Activated CD8-positive, alpha-beta T cell treated with anti-CD3 and anti-CD28 coated beads for 36 hours (primary cell): ENCODE measurements around the gene OCA2. TPM values are rescaled to one million over a fixed set of nuclear protein-coding genes. Genes with fewer than 3 reads are reported as not detected.

Experiments
- ATAC-seq: fragments of 200-7000 bp; cut with Tn5 transposase; one replicate; pipeline ENCODE4 v1.10.0; 2021; ENCODE audit warnings: mild to moderate bottlenecking, moderate library complexity
- CTCF ChIA-PET: fragments of 350-600 bp; sonication (Branson Sonifier 250); formaldehyde crosslinking; loops from one replicate; lab custom pipeline; 2021; ENCODE audit warnings: antibody characterized with exemption; lab: Charles Lee
- POLR2A ChIA-PET: fragments of 350-600 bp; sonication (Branson Sonifier 250); formaldehyde crosslinking; loops from one replicate; lab custom pipeline; 2021; ENCODE audit warnings: antibody characterized with exemption; lab: Charles Lee
- DNase-seq: peaks from one replicate; pipeline ENCODE4 v3.0.0-alpha.2; 2020
- H3K27ac Mint-ChIP-seq: one replicate; pipeline ENCODE4 v1.8.0; 2021; ENCODE audit warnings: mild to moderate bottlenecking, mixed read lengths
- H3K27me3 Mint-ChIP-seq: one replicate; pipeline ENCODE4 v1.8.0; 2021; ENCODE audit warnings: mixed read lengths
- H3K36me3 Mint-ChIP-seq: one replicate; pipeline ENCODE4 v1.8.0; 2021; ENCODE audit warnings: low read depth, mixed read lengths
- H3K4me1 Mint-ChIP-seq: one replicate; pipeline ENCODE4 v1.8.0; 2021; ENCODE audit warnings: low read depth, mixed read lengths
- H3K4me3 Mint-ChIP-seq: one replicate; pipeline ENCODE4 v1.8.0; 2021; ENCODE audit warnings: mild to moderate bottlenecking, moderate library complexity, mixed read lengths
- H3K9me3 Mint-ChIP-seq: one replicate; pipeline ENCODE4 v1.8.0; 2021; ENCODE audit warnings: mixed read lengths
- CTCF ChIP-seq: fragments of 200-600 bp; IDR thresholded peaks from one replicate; pipeline ENCODE4 v1.8.0; 2022; ENCODE audit warnings: antibody characterized with exemption, mild to moderate bottlenecking
- intact Hi-C: fragments of 100-400 bp; cut with micrococcal nuclease; formaldehyde crosslinking; loops from one replicate; pipeline ENCODE4 v1.10.0; 2022
- total RNA-seq, 2 experiments: library from RNA; stranded (reverse); gene quantifications; one replicate each; pipeline ENCODE4 v1.2.3, GENCODE V29; 2021

OCA2 gene
- total RNA-seq, 2 experiments from 2014 or later = not detected

- intact Hi-C loops = no loop called here
- CTCF ChIA-PET = no interaction called here
- ATAC-seq = no peak
- no peak overlapping the region for H3K27ac Mint-ChIP-seq
- no peaks in the 10 kb centered on the region for H3K36me3 Mint-ChIP-seq
- no peak overlapping the region for H3K4me3 Mint-ChIP-seq
- H3K27me3 Mint-ChIP-seq = no peaks in the 10 kb centered on the region
- no peak for DNase-seq
- H3K9me3 Mint-ChIP-seq = no peaks in the 10 kb centered on the region
- TF ChIP-seq CTCF = no peak
- POLR2A ChIA-PET = no interaction called here
- H3K4me1 Mint-ChIP-seq = no peaks in the 10 kb centered on the region
These were observed 72.9 kb downstream of the OCA2 start for GRCh38 chr15:28026221-28026620.

- H3K9me3 Mint-ChIP-seq = no peaks in the 10 kb centered on the region
- no peak for TF ChIP-seq CTCF
- ATAC-seq = no peak
- no peak overlapping the region for H3K27ac Mint-ChIP-seq
- intact Hi-C loops = no loop called here
- H3K4me3 Mint-ChIP-seq = no peak overlapping the region
- POLR2A ChIA-PET = no interaction called here
- DNase-seq = no peak
- CTCF ChIA-PET = no interaction called here
- H3K4me1 Mint-ChIP-seq = no peaks in the 10 kb centered on the region
- no peaks in the 10 kb centered on the region for H3K36me3 Mint-ChIP-seq
- no peaks in the 10 kb centered on the region for H3K27me3 Mint-ChIP-seq
These were observed 73.7 kb downstream of the OCA2 start for GRCh38 chr15:28025413-28025812.

- H3K4me3 Mint-ChIP-seq = no peak overlapping the region
- no peaks in the 10 kb centered on the region for H3K4me1 Mint-ChIP-seq
- CTCF ChIA-PET = no interaction called here
- no peaks in the 10 kb centered on the region for H3K27me3 Mint-ChIP-seq
- no peaks in the 10 kb centered on the region for H3K9me3 Mint-ChIP-seq
- H3K36me3 Mint-ChIP-seq = no peaks in the 10 kb centered on the region
- no peak for TF ChIP-seq CTCF
- DNase-seq = no peak
- intact Hi-C loops = no loop called here
- no peak overlapping the region for H3K27ac Mint-ChIP-seq
- ATAC-seq = no peak
- POLR2A ChIA-PET = no interaction called here
These were observed 74.2 kb downstream of the OCA2 start for GRCh38 chr15:28024889-28025250.

GRCh38 chr15:28023933-28024888 is 74.9 kb downstream of the OCA2 start:
- no peaks in the 10 kb centered on the region for H3K27me3 Mint-ChIP-seq

More at GRCh38 chr15:28023933-28024888, 74.9 kb downstream of the OCA2 start:
- no peak overlapping the region for H3K4me3 Mint-ChIP-seq
- no peak for ATAC-seq
- no peaks in the 10 kb centered on the region for H3K4me1 Mint-ChIP-seq
- POLR2A ChIA-PET = no interaction called here
- DNase-seq = no peak
- no peaks in the 10 kb centered on the region for H3K36me3 Mint-ChIP-seq
- no peak overlapping the region for H3K27ac Mint-ChIP-seq
- no peak for TF ChIP-seq CTCF
- H3K9me3 Mint-ChIP-seq = no peaks in the 10 kb centered on the region
- intact Hi-C loops = no loop called here
- CTCF ChIA-PET = no interaction called here
